WTC11 (cell line): Measurements from ENCODE around the gene RBM3. TPM values are rescaled to one million over a fixed set of nuclear protein-coding genes. Genes with fewer than 3 reads are reported as not detected.

Experiments
- ATAC-seq: fragments of 200-7000 bp; cut with Tn5 transposase; 2 replicates; pipeline ENCODE4 v1.10.0; 2021; ENCODE audit warnings: mild to moderate bottlenecking, moderate library complexity
- CTCF ChIA-PET: fragments of 300-600 bp; sonication (Branson Sonifier 250); formaldehyde crosslinking; loops from one replicate; lab custom pipeline; 2021; ENCODE audit warnings: antibody characterized with exemption; lab: Charles Lee
- POLR2A ChIA-PET: fragments of 350-600 bp; sonication (Branson Sonifier 250); formaldehyde crosslinking; loops from one replicate; lab custom pipeline; 2021; ENCODE audit warnings: antibody characterized with exemption; lab: Charles Lee
- DNase-seq: peaks from one replicate; pipeline ENCODE4 v3.0.0; 2021; ENCODE audit warnings: low spot score
- H3K27ac Mint-ChIP-seq: 2 replicates; pipeline ENCODE4 v1.8.0; 2021; ENCODE audit warnings: mixed read lengths
- H3K27me3 Mint-ChIP-seq: 2 replicates; pipeline ENCODE4 v1.8.0; 2021; ENCODE audit warnings: low read depth, mild to moderate bottlenecking, moderate library complexity, mixed read lengths
- H3K36me3 Mint-ChIP-seq: 2 replicates; pipeline ENCODE4 v1.8.0; 2021; ENCODE audit warnings: mixed read lengths
- H3K4me1 Mint-ChIP-seq: 2 replicates; pipeline ENCODE4 v1.8.0; 2022; ENCODE audit warnings: mixed read lengths
- H3K4me3 Mint-ChIP-seq: 2 replicates; pipeline ENCODE4 v1.8.0; 2021; ENCODE audit warnings: mild to moderate bottlenecking, moderate library complexity, mixed read lengths
- H3K9me3 Mint-ChIP-seq: 2 replicates; pipeline ENCODE4 v1.8.0; 2021; ENCODE audit warnings: mixed read lengths
- CTCF ChIP-seq: fragments of 200-600 bp; IDR thresholded peaks from 2 replicates; pipeline ENCODE4 v1.8.0; 2022; ENCODE audit warnings: antibody characterized with exemption
- ETV6 ChIP-seq: sonication (generic); formaldehyde crosslinking; IDR thresholded peaks from 2 replicates; pipeline ENCODE4 v1.8.1; 2022; ENCODE audit warnings: mild to moderate bottlenecking, missing genetic modification reagents
- FOXJ3 ChIP-seq: sonication (generic); formaldehyde crosslinking; IDR thresholded peaks from 2 replicates; pipeline ENCODE4 v1.9.0; 2021; ENCODE audit warnings: missing genetic modification reagents, mild to moderate bottlenecking, borderline replicate concordance
- GTF2I ChIP-seq: fragments of 250-450 bp; sonication (Bioruptor Pico); conservative IDR thresholded peaks from 2 replicates; pipeline ENCODE4 v1.4.0; 2021; ENCODE audit warnings: mild to moderate bottlenecking
- IRF2 ChIP-seq: sonication (generic); formaldehyde crosslinking; IDR thresholded peaks from 2 replicates; pipeline ENCODE4 v1.8.0; 2022; ENCODE audit warnings: low read depth, missing genetic modification reagents, borderline replicate concordance
- MYBL2 ChIP-seq: sonication (generic); formaldehyde crosslinking; IDR thresholded peaks from 2 replicates; pipeline ENCODE4 v1.8.1; 2023; ENCODE audit warnings: mild to moderate bottlenecking, moderate library complexity, missing genetic modification reagents
- NFYB ChIP-seq: sonication (generic); formaldehyde crosslinking; conservative IDR thresholded peaks from 2 replicates; pipeline ENCODE4 v1.8.0; 2022; ENCODE audit warnings: low read depth, missing genetic modification reagents
- OVOL2 ChIP-seq: fragments of 250-450 bp; sonication (Bioruptor Pico); IDR thresholded peaks from 2 replicates; pipeline ENCODE4 v1.9.0; 2021; ENCODE audit warnings: mild to moderate bottlenecking, borderline replicate concordance
- RELA ChIP-seq: sonication (generic); formaldehyde crosslinking; IDR thresholded peaks from 2 replicates; pipeline ENCODE4 v1.8.1; 2022; ENCODE audit warnings: missing genetic modification reagents, mild to moderate bottlenecking, borderline replicate concordance
- SP1 ChIP-seq: sonication (generic); formaldehyde crosslinking; conservative IDR thresholded peaks from 2 replicates; pipeline ENCODE4 v1.8.1; 2022; ENCODE audit warnings: missing genetic modification reagents
- TP53 ChIP-seq: sonication (generic); formaldehyde crosslinking; IDR thresholded peaks from 2 replicates; pipeline ENCODE4 v1.8.1; 2023; ENCODE audit warnings: mild to moderate bottlenecking, missing genetic modification reagents
- ZNF121 ChIP-seq: sonication (generic); formaldehyde crosslinking; IDR thresholded peaks from 2 replicates; pipeline ENCODE4 v1.8.0; 2023; ENCODE audit warnings: missing genetic modification reagents
- ZNF138 ChIP-seq: sonication (generic); formaldehyde crosslinking; conservative IDR thresholded peaks from 2 replicates; pipeline ENCODE4 v1.8.1; 2022; ENCODE audit warnings: mild to moderate bottlenecking, moderate library complexity, missing genetic modification reagents
- ZNF219 ChIP-seq: sonication (generic); formaldehyde crosslinking; IDR thresholded peaks from 2 replicates; pipeline ENCODE4 v1.8.0; 2023; ENCODE audit warnings: missing genetic modification reagents, mild to moderate bottlenecking, borderline replicate concordance
- ZNF232 ChIP-seq: sonication (generic); formaldehyde crosslinking; IDR thresholded peaks from 2 replicates; pipeline ENCODE4 v1.8.0; 2022; ENCODE audit warnings: mild to moderate bottlenecking, missing genetic modification reagents
- ZNF425 ChIP-seq: fragments of 250-450 bp; sonication (Bioruptor Pico); conservative IDR thresholded peaks from 2 replicates; pipeline ENCODE4 v1.9.0; 2021; ENCODE audit warnings: mild to moderate bottlenecking
- total RNA-seq: library from RNA; stranded (reverse); gene quantifications from 3 replicates; pipeline ENCODE4 v1.2.3, GENCODE V29; 2021
- TF ChIP-seq, protein P1 (sequence below): sonication (generic); formaldehyde crosslinking; IDR thresholded peaks from 2 replicates; pipeline ENCODE4 v1.8.1; 2023; ENCODE audit warnings: mild to moderate bottlenecking, missing genetic modification reagents
- TF ChIP-seq, protein P2 (sequence below): sonication (generic); formaldehyde crosslinking; IDR thresholded peaks from 2 replicates; pipeline ENCODE4 v1.8.1; 2023; ENCODE audit warnings: mild to moderate bottlenecking, missing genetic modification reagents, moderate library complexity
- TF ChIP-seq, protein P3 (sequence below): fragments of 250-450 bp; sonication (Bioruptor Pico); IDR thresholded peaks from 2 replicates; pipeline ENCODE4 v2.1.2; 2022; ENCODE audit warnings: mild to moderate bottlenecking, moderate library complexity
- TF ChIP-seq, protein P4 (sequence below): sonication (generic); formaldehyde crosslinking; IDR thresholded peaks from 2 replicates; pipeline ENCODE4 v1.8.1; 2022; ENCODE audit warnings: low read depth, mild to moderate bottlenecking, moderate library complexity, missing genetic modification reagents, borderline replicate concordance

Gene RBM3
- total RNA-seq, 1 experiment from 2014 or later: 148 TPM

- ChIA-PET POLR2A (interaction anchor here (0.6 kb wide), 3 partner anchors 101 to 662 kb away, joined by 3 to 5 read pairs (median 4); partner anchors contain the start of genes CCDC22 and SUV39H1), CTCF (no interaction called here)
- H3K4me3 Mint-ChIP-seq: peak overlapping the region; percentile 97
- H3K27ac Mint-ChIP-seq: peak overlapping the region; percentile 100
- TF ChIP-seq ETV6 (CRISPR knock-in tag) (no peak), TP53 (no peak), CTCF (no peak), OVOL2 (CRISPR knock-in tag) (no peak), FOXJ3 (CRISPR knock-in tag) (no peak), MYBL2 (CRISPR knock-in tag) (no peak), ZNF425 (CRISPR knock-in tag) (no peak), NFYB (CRISPR knock-in tag) (no peak), ZNF219 (CRISPR knock-in tag) (no peak), RELA (CRISPR knock-in tag) (no peak), ZNF138 (no peak), SP1 (CRISPR knock-in tag) (no peak), ZNF232 (CRISPR knock-in tag) (no peak), IRF2 (no peak), ZNF121 (CRISPR knock-in tag) (no peak), GTF2I (CRISPR knock-in tag) (no peak)
- TF ChIP-seq, protein P1, sequence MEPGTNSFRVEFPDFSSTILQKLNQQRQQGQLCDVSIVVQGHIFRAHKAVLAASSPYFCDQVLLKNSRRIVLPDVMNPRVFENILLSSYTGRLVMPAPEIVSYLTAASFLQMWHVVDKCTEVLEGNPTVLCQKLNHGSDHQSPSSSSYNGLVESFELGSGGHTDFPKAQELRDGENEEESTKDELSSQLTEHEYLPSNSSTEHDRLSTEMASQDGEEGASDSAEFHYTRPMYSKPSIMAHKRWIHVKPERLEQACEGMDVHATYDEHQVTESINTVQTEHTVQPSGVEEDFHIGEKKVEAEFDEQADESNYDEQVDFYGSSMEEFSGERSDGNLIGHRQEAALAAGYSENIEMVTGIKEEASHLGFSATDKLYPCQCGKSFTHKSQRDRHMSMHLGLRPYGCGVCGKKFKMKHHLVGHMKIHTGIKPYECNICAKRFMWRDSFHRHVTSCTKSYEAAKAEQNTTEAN: no peak
- TF ChIP-seq, protein P2, sequence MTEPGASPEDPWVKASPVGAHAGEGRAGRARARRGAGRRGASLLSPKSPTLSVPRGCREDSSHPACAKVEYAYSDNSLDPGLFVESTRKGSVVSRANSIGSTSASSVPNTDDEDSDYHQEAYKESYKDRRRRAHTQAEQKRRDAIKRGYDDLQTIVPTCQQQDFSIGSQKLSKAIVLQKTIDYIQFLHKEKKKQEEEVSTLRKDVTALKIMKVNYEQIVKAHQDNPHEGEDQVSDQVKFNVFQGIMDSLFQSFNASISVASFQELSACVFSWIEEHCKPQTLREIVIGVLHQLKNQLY (CRISPR knock-in tag): no peak
- TF ChIP-seq, protein P3, sequence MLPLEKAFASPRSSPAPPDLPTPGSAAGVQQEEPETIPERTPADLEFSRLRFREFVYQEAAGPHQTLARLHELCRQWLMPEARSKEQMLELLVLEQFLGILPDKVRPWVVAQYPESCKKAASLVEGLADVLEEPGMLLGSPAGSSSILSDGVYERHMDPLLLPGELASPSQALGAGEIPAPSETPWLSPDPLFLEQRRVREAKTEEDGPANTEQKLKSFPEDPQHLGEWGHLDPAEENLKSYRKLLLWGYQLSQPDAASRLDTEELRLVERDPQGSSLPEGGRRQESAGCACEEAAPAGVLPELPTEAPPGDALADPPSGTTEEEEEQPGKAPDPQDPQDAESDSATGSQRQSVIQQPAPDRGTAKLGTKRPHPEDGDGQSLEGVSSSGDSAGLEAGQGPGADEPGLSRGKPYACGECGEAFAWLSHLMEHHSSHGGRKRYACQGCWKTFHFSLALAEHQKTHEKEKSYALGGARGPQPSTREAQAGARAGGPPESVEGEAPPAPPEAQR (CRISPR knock-in tag): no peak
- TF ChIP-seq, protein P4, sequence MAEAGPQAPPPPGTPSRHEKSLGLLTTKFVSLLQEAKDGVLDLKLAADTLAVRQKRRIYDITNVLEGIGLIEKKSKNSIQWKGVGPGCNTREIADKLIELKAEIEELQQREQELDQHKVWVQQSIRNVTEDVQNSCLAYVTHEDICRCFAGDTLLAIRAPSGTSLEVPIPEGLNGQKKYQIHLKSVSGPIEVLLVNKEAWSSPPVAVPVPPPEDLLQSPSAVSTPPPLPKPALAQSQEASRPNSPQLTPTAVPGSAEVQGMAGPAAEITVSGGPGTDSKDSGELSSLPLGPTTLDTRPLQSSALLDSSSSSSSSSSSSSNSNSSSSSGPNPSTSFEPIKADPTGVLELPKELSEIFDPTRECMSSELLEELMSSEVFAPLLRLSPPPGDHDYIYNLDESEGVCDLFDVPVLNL (CRISPR knock-in tag): no peak
- H3K36me3 Mint-ChIP-seq: peaks cover 39% of the 10 kb centered on the region
- peaks cover 11% of the 10 kb centered on the region; the same call in 1 of the 2 replicates for H3K4me1 Mint-ChIP-seq
- no peaks in the 10 kb centered on the region; the same call in 1 of the 2 replicates for H3K27me3 Mint-ChIP-seq
- no peaks in the 10 kb centered on the region for H3K9me3 Mint-ChIP-seq
- no peak for ATAC-seq
- no peak for DNase-seq
These were observed 504 bp upstream of the RBM3 start for GRCh38 chrX:48573690-48574269.
